Thoracic aorta (tissue), 2 donors: ENCODE data around the gene OCIAD1. TPM values are rescaled to one million over a fixed set of nuclear protein-coding genes. Genes with fewer than 3 reads are reported as not detected.
"Not testable (repeated sequence)": the region's sequence is repeated elsewhere in the genome, so short reads cannot be mapped to it uniquely, and the experiment has no call there.

ENCODE experiments used
- ATAC-seq: fragments of 150-250 bp; one replicate; pipeline ENCODE4 v1.8.0; 2017; ENCODE audit warnings: low read depth; ENCODE audit not compliant: insufficient number of reproducible peaks, low FRiP score
- DNase-seq: peaks from one replicate; pipeline ENCODE4 v3.0.0-alpha.2; 2020; ENCODE audit warnings: low spot score
- H3K27ac ChIP-seq, 2 donors: fragments of 200-600 bp; sonication (generic); 1 replicate in 1 of 2; 2 replicates in 1 of 2; pipeline ENCODE4 v1.5.1; 2016; ENCODE audit warnings: mild to moderate bottlenecking in 2 of 2, moderate library complexity in 2 of 2
- H3K27me3 ChIP-seq: fragments of 200-600 bp; sonication (generic); replicated peaks from 2 replicates; pipeline ENCODE4 v1.6.0; 2016; ENCODE audit warnings: mild to moderate bottlenecking; ENCODE audit not compliant: insufficient read depth
- H3K36me3 ChIP-seq: fragments of 200-600 bp; sonication (generic); one replicate; pipeline ENCODE4 v1.5.1; 2016
- H3K4me1 ChIP-seq, 2 donors: fragments of 200-600 bp; sonication (generic); 1 replicate in 1 of 2; 2 replicates in 1 of 2; pipeline versions ENCODE4 v1.5.1 to v1.6.0; 2016; ENCODE audit warnings: low read depth in 2 of 2, mild to moderate bottlenecking in 1 of 2; ENCODE audit not compliant: control insufficient read depth in 1 of 2
- H3K4me3 ChIP-seq: fragments of 200-600 bp; sonication (generic); 2 replicates; pipeline ENCODE4 v1.5.1; 2016; ENCODE audit warnings: mild to moderate bottlenecking
- H3K9me3 ChIP-seq: fragments of 200-600 bp; sonication (generic); 2 replicates; pipeline ENCODE4 v1.5.1; 2016
- CTCF ChIP-seq: fragments of 200-600 bp; sonication (generic); IDR thresholded peaks from one replicate; pipeline ENCODE4 v1.5.1; 2019; ENCODE audit warnings: antibody characterized with exemption
- total RNA-seq, 2 donors: library from RNA; depleted of rRNA; stranded (reverse); fragments of >200 nt; gene quantifications; one replicate each; pipeline versions ENCODE4 v1.1.0 to v1.2.3, GENCODE V29; 2016

The OCIAD1 gene
- total RNA-seq, 2 donors from 2014 or later: 81.2 to 120 TPM

- Histone ChIP-seq H3K36me3 (no peaks in the 10 kb centered on the region), H3K4me3 (no peak overlapping the region), H3K4me1 (no peaks in the 10 kb centered on the region), H3K27ac (no peak overlapping the region), H3K9me3 (no peaks in the 10 kb centered on the region), H3K27me3 (no peaks in the 10 kb centered on the region)
- TF ChIP-seq CTCF: no peak
- DNase-seq: no peak
- no peak for ATAC-seq
Measured at GRCh38 chr4:48879561-48880442, 48.9 kb downstream of the OCIAD1 start.

- H3K27me3 ChIP-seq: not testable (repeated sequence)
Measured at GRCh38 chr4:48881646-48882045, 50.8 kb downstream of the OCIAD1 start.

GRCh38 chr4:48889750-48890149 lies 58.9 kb downstream of the OCIAD1 start:
- not testable (repeated sequence) for DNase-seq, ATAC-seq

More at GRCh38 chr4:48881646-48882045, 50.8 kb downstream of the OCIAD1 start:
- H3K4me1 ChIP-seq, H3K36me3 ChIP-seq, H3K4me3 ChIP-seq, ATAC-seq, DNase-seq, H3K27ac ChIP-seq, H3K9me3 ChIP-seq: not testable (repeated sequence)

GRCh38 chr4:48891028-48891619 lies 60.2 kb downstream of the OCIAD1 start:
- Histone ChIP-seq H3K27me3 (no peaks in the 10 kb centered on the region), H3K27ac (no peak overlapping the region), H3K4me3 (no peak overlapping the region), H3K36me3 (peaks cover 13% of the 10 kb centered on the region), H3K9me3 (no peaks in the 10 kb centered on the region), H3K4me1 (no peaks in the 10 kb centered on the region)
- ATAC-seq (no peak), DNase-seq (no peak)
- TF ChIP-seq CTCF: no peak

More at GRCh38 chr4:48889750-48890149, 58.9 kb downstream of the OCIAD1 start:
- H3K27ac ChIP-seq, H3K4me3 ChIP-seq, H3K4me1 ChIP-seq, H3K27me3 ChIP-seq, H3K9me3 ChIP-seq: not testable (repeated sequence)
- peaks cover 13% of the 10 kb centered on the region for H3K36me3 ChIP-seq

- Histone ChIP-seq H3K27ac (no peak overlapping the region), H3K36me3 (peaks cover 11% of the 10 kb centered on the region), H3K27me3 (no peaks in the 10 kb centered on the region), H3K9me3 (no peaks in the 10 kb centered on the region), H3K4me1 (no peaks in the 10 kb centered on the region), H3K4me3 (no peak overlapping the region)
- DNase-seq: no peak
- TF ChIP-seq CTCF: no peak
- no peak for ATAC-seq
Measured at GRCh38 chr4:48896845-48897244, 66.0 kb downstream of the OCIAD1 start.

- no peak for DNase-seq
- Histone ChIP-seq H3K27ac (no peak overlapping the region), H3K27me3 (no peaks in the 10 kb centered on the region), H3K4me3 (no peak overlapping the region), H3K36me3 (peaks cover 10% of the 10 kb centered on the region), H3K9me3 (no peaks in the 10 kb centered on the region), H3K4me1 (no peaks in the 10 kb centered on the region)
- no peak for ATAC-seq
- TF ChIP-seq CTCF: no peak
Measured at GRCh38 chr4:48898733-48899431, 68.0 kb downstream of the OCIAD1 start.
